SH-SY5Y (cell line): Measurements from ENCODE around the gene INPP4B.

Experiments
- GATA2 ChIP-seq: IDR thresholded peaks from 2 replicates; pipeline ENCODE4 v1.6.1; 2011; ENCODE audit warnings: mild to moderate bottlenecking, low read depth, low read length
- GATA3 ChIP-seq: IDR thresholded peaks from 2 replicates; pipeline ENCODE4 v1.6.1; 2011; ENCODE audit warnings: low read depth, mild to moderate bottlenecking, low read length, moderate library complexity

DNA sequence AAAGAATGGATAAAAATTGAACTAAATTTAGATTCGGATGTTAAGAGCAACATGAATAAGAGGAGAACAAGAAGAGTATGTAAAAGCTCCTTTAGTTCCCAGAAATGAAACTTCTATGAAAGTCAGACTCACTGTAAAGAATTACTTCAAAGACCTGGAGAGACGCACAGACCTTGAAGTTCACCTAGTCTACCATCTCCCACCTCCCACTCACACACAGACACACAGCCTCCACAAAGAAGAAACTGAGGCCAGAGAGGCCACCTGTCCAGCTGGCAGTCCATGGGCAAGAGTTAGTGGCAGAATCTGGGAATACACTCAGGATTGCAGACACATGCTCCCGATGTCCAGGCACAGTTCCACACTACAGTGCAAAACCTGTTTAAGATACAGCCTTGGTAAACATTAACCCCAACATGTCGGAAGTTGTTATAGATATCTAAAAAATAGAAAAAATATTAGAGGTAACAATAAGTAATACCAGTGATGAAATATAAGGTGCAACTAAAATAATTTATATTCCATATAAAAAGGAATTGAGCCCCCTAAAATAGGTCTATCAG is 288.8 kb downstream of the INPP4B start:
- no peak for TF ChIP-seq GATA2
- TF ChIP-seq GATA3: no peak
